GM12878 (cell line): ENCODE results near the gene TBC1D3I. TPM values are rescaled to one million over a fixed set of nuclear protein-coding genes. Genes with fewer than 3 reads are reported as not detected.
"Not testable (repeated sequence)": the region's sequence is repeated elsewhere in the genome, so short reads cannot be mapped to it uniquely, and the experiment has no call there.

Experiments used
- ATAC-seq: fragments of 200-7000 bp; cut with Tn5 transposase; 3 replicates; pipeline ENCODE4 v1.9.1; 2020; ENCODE audit warnings: mild to moderate bottlenecking, moderate library complexity
- BruUV-seq: library from RNA; stranded (reverse); fragments of 400-500 nt; replicated peaks from 2 replicates; lab custom pipeline; 2021; lab: Mats Ljungman, UMichigan
- CTCF ChIA-PET: fragments of 300-600 bp; sonication (Branson Sonifier 250); formaldehyde crosslinking; extraction: SDS; loops from one replicate; lab custom pipeline; 2021; ENCODE audit warnings: inconsistent platforms; lab: Yijun Ruan, JAX
- POLR2A ChIA-PET: fragments of 350-600 bp; formaldehyde crosslinking; extraction: SDS; loops from one replicate; lab custom pipeline; 2021; ENCODE audit warnings: inconsistent platforms; lab: Charles Lee
- RAD21 ChIA-PET: fragments of 300-600 bp; sonication (Branson Sonifier 250); formaldehyde crosslinking; loops from one replicate; lab custom pipeline; 2023; ENCODE audit warnings: antibody characterized with exemption; ENCODE audit not compliant: unreplicated experiment; lab: Charles Lee
- SMC1A ChIA-PET: fragments of 300-600 bp; sonication (Branson Sonifier 250); formaldehyde crosslinking; loops from one replicate; lab custom pipeline; 2023; ENCODE audit not compliant: unreplicated experiment, uncharacterized antibody; lab: Charles Lee
- DNase-seq: peaks from one replicate; pipeline ENCODE4 v3.0.0-alpha.2; 2011; ENCODE audit warnings: low read depth, low spot score
- FAIRE-seq: peaks from 3 replicates; lab custom pipeline; 2011; peaks lifted over from hg19 to GRCh38; lab: Jason Lieb, UNC
- H2AFZ ChIP-seq: 2 replicates; pipeline ENCODE4 v1.6.0; 2011; ENCODE audit warnings: low read depth, low read length, control low read depth; ENCODE audit not compliant: control insufficient read depth
- H3K27ac ChIP-seq: 2 replicates; pipeline ENCODE4 v1.5.1; 2011; ENCODE audit warnings: control low read depth; ENCODE audit not compliant: control insufficient read depth, insufficient read depth
- H3K27me3 ChIP-seq, 2 experiments: replicated peaks in 1 of 2; 2 replicates each; pipeline versions ENCODE4 v1.6.0 to v1.6.1; 2011; ENCODE audit warnings: low read length in 1 of 2; ENCODE audit not compliant: control insufficient read depth in 2 of 2, insufficient read depth in 2 of 2
- H3K36me3 ChIP-seq, 2 experiments: 2 replicates each; pipeline ENCODE4 v1.5.1; 2011; ENCODE audit warnings: low read length in 1 of 2; ENCODE audit not compliant: control insufficient read depth in 2 of 2, insufficient read depth in 2 of 2
- H3K4me1 ChIP-seq: 2 replicates; pipeline ENCODE4 v1.6.1; 2011; ENCODE audit warnings: mild to moderate bottlenecking, low read length, moderate library complexity, mixed read lengths; ENCODE audit not compliant: control insufficient read depth, insufficient read depth
- H3K4me2 ChIP-seq: 2 replicates; pipeline ENCODE4 v1.6.0; 2011; ENCODE audit warnings: control low read depth; ENCODE audit not compliant: control insufficient read depth, insufficient read depth
- H3K4me3 ChIP-seq: fragments of 200-600 bp; sonication (generic); 2 replicates; pipeline ENCODE4 v1.5.1; 2016
- H3K79me2 ChIP-seq: 2 replicates; pipeline ENCODE4 v1.6.0; 2011; ENCODE audit warnings: low read length; ENCODE audit not compliant: control insufficient read depth, insufficient read depth
- H3K9ac ChIP-seq: 2 replicates; pipeline ENCODE4 v1.8.0; 2011; ENCODE audit warnings: low read length, control low read depth, mixed read lengths; ENCODE audit not compliant: control insufficient read depth, insufficient read depth
- H3K9me3 ChIP-seq: replicated peaks from 3 replicates; pipeline ENCODE4 v1.5.1; 2011; ENCODE audit warnings: mild to moderate bottlenecking, low read length; ENCODE audit not compliant: control insufficient read depth, insufficient read depth
- H4K20me1 ChIP-seq: 2 replicates; pipeline ENCODE4 v1.6.0; 2011; ENCODE audit not compliant: control insufficient read depth, insufficient read depth
- RAD21 ChIP-seq: IDR thresholded peaks from 2 replicates; pipeline ENCODE4 v1.6.1; 2011; ENCODE audit warnings: mild to moderate bottlenecking, low read depth, low read length, moderate library complexity; ENCODE audit not compliant: insufficient read depth
- WGBS: methylation state at CpG from one replicate; pipeline ENCODE4 v1.1.6; 2016; ENCODE audit warnings: low lambda C conversion rate; ENCODE audit not compliant: insufficient replicate concordance, insufficient coverage; ENCODE audit errors: missing lambda C conversion rate; 5-methylcytosine and 5-hydroxymethylcytosine counted together
- in situ Hi-C: fragments of 300-500 bp; cut with MboI; formaldehyde crosslinking; loops from 9 replicates; pipeline ENCODE4 v1.14.3; 2018; ENCODE audit warnings: mixed read lengths
- intact Hi-C: fragments of 100-400 bp; cut with micrococcal nuclease; formaldehyde crosslinking; loops from one replicate; pipeline ENCODE4 v1.14.2; 2022; ENCODE audit not compliant: unreplicated experiment
- polyA plus RNA-seq, 11 experiments: library from polyadenylated mRNA; depleted of rRNA in 4 of 11; unstranded in 6 of 11; stranded (reverse) in 5 of 11; fragments of >200 nt; fragmentation: Nextera tagmentation in 4 of 11; fragmentation: Illumina TruSeq in 1 of 11; extraction: Ambion mirVana in 4 of 11; extraction: Trizol in 1 of 11; gene quantifications; 1 replicate in 1 of 11; 2 replicates in 10 of 11; pipeline versions ENCODE4 v1.2.1 to v1.2.3, GENCODE V29; 2011 to 2016; ENCODE audit warnings: inconsistent platforms in 2 of 11, missing spikeins in 2 of 11, low read depth in 1 of 11
- total RNA-seq, 4 experiments: library from RNA; depleted of rRNA in 3 of 4; stranded (reverse); fragments of >200 nt in 3 of 4; fragmentation: Illumina TruSeq in 1 of 4; extraction: Trizol in 1 of 4; gene quantifications; 2 replicates each; pipeline versions ENCODE4 v1.2.1 to v1.2.3, GENCODE V29; 2013 to 2021

The TBC1D3I gene
- total and polyA plus RNA-seq, 10 of the 15 experiments (the other 5 are each of a cell fraction or from before 2014, with no cell fraction given) = 0.06 to 0.41 TPM; not detected in 8

- POLR2A ChIA-PET, DNase-seq, intact Hi-C loops, H3K9ac ChIP-seq, H2AFZ ChIP-seq, H3K4me3 ChIP-seq, H3K79me2 ChIP-seq, H3K27me3 ChIP-seq, H3K36me3 ChIP-seq, H3K4me2 ChIP-seq, H3K9me3 ChIP-seq, in situ Hi-C loops, ATAC-seq, H3K27ac ChIP-seq, SMC1A ChIA-PET, FAIRE-seq, H4K20me1 ChIP-seq, BruUV-seq, CTCF ChIA-PET, H3K4me1 ChIP-seq: not testable (repeated sequence)
- RAD21 ChIA-PET = interaction anchor here (0.6 kb wide), 1 partner anchor 260 kb away, joined by 3 read pairs; no protein-coding TSS in a partner anchor
- TF ChIP-seq RAD21 = peak; percentile 33
- WGBS = 0% methylated on average over 4 of the region's 5 CpGs
Measured at GRCh38 chr17:36229644-36230043, 34.7 kb downstream of the TBC1D3I start.

DNA sequence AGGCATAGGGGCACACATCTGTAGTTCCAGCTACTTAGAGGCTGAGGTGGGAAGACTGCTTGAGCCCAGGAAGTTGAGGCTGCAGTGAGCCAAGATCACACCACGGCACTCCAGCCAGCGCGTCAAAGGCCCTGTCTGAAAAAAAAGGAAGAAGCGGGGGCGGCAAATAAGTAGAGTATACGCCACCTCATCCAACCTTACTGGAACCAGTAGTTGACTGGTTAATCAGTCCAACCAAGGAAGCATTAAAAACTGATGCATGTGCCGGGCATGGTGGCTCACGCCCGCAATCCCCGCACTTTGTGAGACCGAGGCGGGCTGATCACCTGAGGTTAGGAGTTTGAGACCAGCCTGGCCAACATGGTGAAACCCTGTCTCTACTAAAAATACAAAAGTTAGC, 41.4 kb downstream of the TBC1D3I start:
- CTCF ChIA-PET, H2AFZ ChIP-seq, H3K9ac ChIP-seq, intact Hi-C loops, H3K36me3 ChIP-seq, POLR2A ChIA-PET, FAIRE-seq, H3K79me2 ChIP-seq, SMC1A ChIA-PET, BruUV-seq, H3K4me3 ChIP-seq, H4K20me1 ChIP-seq, H3K27ac ChIP-seq, H3K4me1 ChIP-seq, H3K9me3 ChIP-seq, RAD21 ChIA-PET, ATAC-seq, H3K27me3 ChIP-seq, in situ Hi-C loops, DNase-seq, H3K4me2 ChIP-seq: not testable (repeated sequence)
- 96% methylated on average over 6 of the region's 12 CpGs for WGBS

GRCh38 chr17:36221581-36222100, 42.7 kb downstream of the TBC1D3I start:
- 41% methylated on average over 4 of the region's 4 CpGs for WGBS
- H3K4me1 ChIP-seq, H3K4me3 ChIP-seq, H3K36me3 ChIP-seq, RAD21 ChIA-PET, FAIRE-seq, ATAC-seq, H3K79me2 ChIP-seq, DNase-seq, intact Hi-C loops, H3K4me2 ChIP-seq, in situ Hi-C loops, SMC1A ChIA-PET, H3K27ac ChIP-seq, BruUV-seq, H3K27me3 ChIP-seq, H3K9me3 ChIP-seq, CTCF ChIA-PET, H4K20me1 ChIP-seq, H2AFZ ChIP-seq, H3K9ac ChIP-seq, POLR2A ChIA-PET: not testable (repeated sequence)
